ENCODE results near the gene TRAPPC6A. TPM values are rescaled to one million over a fixed set of nuclear protein-coding genes. Genes with fewer than 3 reads are reported as not detected.

Gene TRAPPC6A
- total RNA-seq, 1 experiment from 2014 or later: 59.7 TPM

DNA sequence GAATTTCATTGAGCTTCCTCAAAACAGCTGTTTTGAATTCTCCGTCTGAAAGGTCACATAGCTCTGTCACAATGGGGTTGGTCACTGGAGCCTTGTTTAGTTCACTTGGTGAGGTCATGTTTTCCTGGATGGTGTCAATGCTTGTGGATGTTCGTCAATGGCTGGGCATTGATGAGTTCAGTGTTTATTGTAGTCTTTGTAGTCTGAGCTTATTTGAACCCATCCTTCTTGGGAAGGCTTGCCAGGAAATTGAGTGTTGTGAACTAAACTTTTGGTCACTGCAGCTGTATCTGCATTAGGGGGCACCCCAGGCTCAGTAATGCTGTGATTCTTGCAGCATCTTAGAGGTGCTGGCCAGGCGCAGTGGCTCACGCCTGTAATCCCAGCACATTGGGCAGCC lies 22.5 kb upstream of the TRAPPC6A start:
- no peaks in the 10 kb centered on the region for H3K4me1 Mint-ChIP-seq
- no peak overlapping the region for H3K4me3 Mint-ChIP-seq
- no peaks in the 10 kb centered on the region for H3K9me3 Mint-ChIP-seq
- ChIA-PET POLR2A (interaction anchor here (0.6 kb wide), 1 partner anchor 57 kb away, joined by 4 read pairs; no protein-coding TSS in a partner anchor), CTCF (interaction anchor here (0.5 to 3.7 kb wide), 23 partner anchors 10 to 1566 kb away, joined by 3 to 45 read pairs (median 4); partner anchors contain the start of genes BLOC1S3, CKM, MARK4 and PPP1R13L)
- peak; percentile 83 for ATAC-seq
- no peak overlapping the region for H3K27ac Mint-ChIP-seq
- peak; percentile 75 for DNase-seq (ENCODE audit: low spot score)
- TF ChIP-seq SP1 (CRISPR knock-in tag; conservative IDR thresholded peaks at IDR 0.05) (0 out of 2 replicates have a peak, but pooled peaks have one; percentile 18), ZBTB21 (CRISPR knock-in tag; IDR thresholded peaks at IDR 0.05; ENCODE audit: borderline replicate concordance) (no peak)
- peaks cover 33% of the 10 kb centered on the region for H3K27me3 Mint-ChIP-seq (ENCODE audit: low read depth)
- H3K36me3 Mint-ChIP-seq: no peaks in the 10 kb centered on the region

DNA sequence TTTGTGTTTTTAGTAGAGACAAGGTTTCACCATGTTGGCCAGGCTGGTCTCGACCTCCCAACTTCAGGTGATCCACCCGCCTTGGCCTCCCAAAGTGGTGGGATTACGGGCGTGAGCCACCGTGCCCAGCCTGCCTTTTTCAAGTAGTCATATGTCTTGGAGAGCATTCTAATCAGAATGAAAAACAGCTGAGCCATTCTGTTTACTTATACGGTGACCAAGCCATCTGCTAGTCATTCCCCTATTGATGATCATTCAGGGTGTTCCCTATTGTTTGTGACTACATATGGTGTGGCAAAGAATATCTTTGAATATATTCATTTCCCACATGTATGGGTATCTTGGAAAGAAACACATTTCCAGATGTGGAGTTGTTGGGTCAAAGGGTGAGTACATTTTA lies 17.7 kb upstream of the TRAPPC6A start:
- H3K9me3 Mint-ChIP-seq: no peaks in the 10 kb centered on the region
- CTCF ChIA-PET: interaction anchor here (1.4 kb wide), 1 partner anchor 8 kb away, joined by 6 read pairs; no protein-coding TSS in a partner anchor
- ATAC-seq: no peak
- no peaks in the 10 kb centered on the region for H3K4me1 Mint-ChIP-seq
- no peak overlapping the region for H3K4me3 Mint-ChIP-seq
- peaks cover 33% of the 10 kb centered on the region for H3K27me3 Mint-ChIP-seq (ENCODE audit: low read depth)
- no peaks in the 10 kb centered on the region for H3K36me3 Mint-ChIP-seq
- no peak for DNase-seq (ENCODE audit: low spot score)
- TF ChIP-seq, protein P1, sequence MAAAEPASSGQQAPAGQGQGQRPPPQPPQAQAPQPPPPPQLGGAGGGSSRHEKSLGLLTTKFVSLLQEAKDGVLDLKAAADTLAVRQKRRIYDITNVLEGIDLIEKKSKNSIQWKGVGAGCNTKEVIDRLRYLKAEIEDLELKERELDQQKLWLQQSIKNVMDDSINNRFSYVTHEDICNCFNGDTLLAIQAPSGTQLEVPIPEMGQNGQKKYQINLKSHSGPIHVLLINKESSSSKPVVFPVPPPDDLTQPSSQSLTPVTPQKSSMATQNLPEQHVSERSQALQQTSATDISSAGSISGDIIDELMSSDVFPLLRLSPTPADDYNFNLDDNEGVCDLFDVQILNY (CRISPR knock-in tag; IDR thresholded peaks at IDR 0.05): no peak
- no peak for TF ChIP-seq SMAD4 (CRISPR knock-in tag; IDR thresholded peaks at IDR 0.05)
- no peak for TF ChIP-seq ZNF317 (CRISPR knock-in tag; IDR thresholded peaks at IDR 0.05; ENCODE audit: borderline replicate concordance, low read depth)
- TF ChIP-seq GABPB1 (CRISPR knock-in tag; IDR thresholded peaks at IDR 0.05): no peak
- TF ChIP-seq SOX15 (CRISPR knock-in tag; IDR thresholded peaks at IDR 0.05): no peak
- TF ChIP-seq NR2C2 (CRISPR knock-in tag; IDR thresholded peaks at IDR 0.05): no peak
- TF ChIP-seq, protein P2, sequence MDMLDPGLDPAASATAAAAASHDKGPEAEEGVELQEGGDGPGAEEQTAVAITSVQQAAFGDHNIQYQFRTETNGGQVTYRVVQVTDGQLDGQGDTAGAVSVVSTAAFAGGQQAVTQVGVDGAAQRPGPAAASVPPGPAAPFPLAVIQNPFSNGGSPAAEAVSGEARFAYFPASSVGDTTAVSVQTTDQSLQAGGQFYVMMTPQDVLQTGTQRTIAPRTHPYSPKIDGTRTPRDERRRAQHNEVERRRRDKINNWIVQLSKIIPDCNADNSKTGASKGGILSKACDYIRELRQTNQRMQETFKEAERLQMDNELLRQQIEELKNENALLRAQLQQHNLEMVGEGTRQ (CRISPR knock-in tag; IDR thresholded peaks at IDR 0.05): no peak
- TF ChIP-seq NFATC4 (CRISPR knock-in tag; IDR thresholded peaks at IDR 0.05): no peak
- TF ChIP-seq, protein P3, sequence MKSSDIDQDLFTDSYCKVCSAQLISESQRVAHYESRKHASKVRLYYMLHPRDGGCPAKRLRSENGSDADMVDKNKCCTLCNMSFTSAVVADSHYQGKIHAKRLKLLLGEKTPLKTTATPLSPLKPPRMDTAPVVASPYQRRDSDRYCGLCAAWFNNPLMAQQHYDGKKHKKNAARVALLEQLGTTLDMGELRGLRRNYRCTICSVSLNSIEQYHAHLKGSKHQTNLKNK (CRISPR knock-in tag; IDR thresholded peaks at IDR 0.05): no peak
- no peak for TF ChIP-seq RELA (CRISPR knock-in tag; IDR thresholded peaks at IDR 0.05; ENCODE audit: borderline replicate concordance)
- TF ChIP-seq ETV6 (CRISPR knock-in tag; IDR thresholded peaks at IDR 0.05): no peak
- TF ChIP-seq, protein P4, sequence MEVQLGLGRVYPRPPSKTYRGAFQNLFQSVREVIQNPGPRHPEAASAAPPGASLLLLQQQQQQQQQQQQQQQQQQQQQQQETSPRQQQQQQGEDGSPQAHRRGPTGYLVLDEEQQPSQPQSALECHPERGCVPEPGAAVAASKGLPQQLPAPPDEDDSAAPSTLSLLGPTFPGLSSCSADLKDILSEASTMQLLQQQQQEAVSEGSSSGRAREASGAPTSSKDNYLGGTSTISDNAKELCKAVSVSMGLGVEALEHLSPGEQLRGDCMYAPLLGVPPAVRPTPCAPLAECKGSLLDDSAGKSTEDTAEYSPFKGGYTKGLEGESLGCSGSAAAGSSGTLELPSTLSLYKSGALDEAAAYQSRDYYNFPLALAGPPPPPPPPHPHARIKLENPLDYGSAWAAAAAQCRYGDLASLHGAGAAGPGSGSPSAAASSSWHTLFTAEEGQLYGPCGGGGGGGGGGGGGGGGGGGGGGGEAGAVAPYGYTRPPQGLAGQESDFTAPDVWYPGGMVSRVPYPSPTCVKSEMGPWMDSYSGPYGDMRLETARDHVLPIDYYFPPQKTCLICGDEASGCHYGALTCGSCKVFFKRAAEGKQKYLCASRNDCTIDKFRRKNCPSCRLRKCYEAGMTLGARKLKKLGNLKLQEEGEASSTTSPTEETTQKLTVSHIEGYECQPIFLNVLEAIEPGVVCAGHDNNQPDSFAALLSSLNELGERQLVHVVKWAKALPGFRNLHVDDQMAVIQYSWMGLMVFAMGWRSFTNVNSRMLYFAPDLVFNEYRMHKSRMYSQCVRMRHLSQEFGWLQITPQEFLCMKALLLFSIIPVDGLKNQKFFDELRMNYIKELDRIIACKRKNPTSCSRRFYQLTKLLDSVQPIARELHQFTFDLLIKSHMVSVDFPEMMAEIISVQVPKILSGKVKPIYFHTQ (CRISPR knock-in tag; IDR thresholded peaks at IDR 0.05): no peak
- TF ChIP-seq TEAD1 (CRISPR knock-in tag; IDR thresholded peaks at IDR 0.05): no peak
- POLR2A ChIA-PET: no interaction called here
- H3K27ac Mint-ChIP-seq: no peak overlapping the region

DNA sequence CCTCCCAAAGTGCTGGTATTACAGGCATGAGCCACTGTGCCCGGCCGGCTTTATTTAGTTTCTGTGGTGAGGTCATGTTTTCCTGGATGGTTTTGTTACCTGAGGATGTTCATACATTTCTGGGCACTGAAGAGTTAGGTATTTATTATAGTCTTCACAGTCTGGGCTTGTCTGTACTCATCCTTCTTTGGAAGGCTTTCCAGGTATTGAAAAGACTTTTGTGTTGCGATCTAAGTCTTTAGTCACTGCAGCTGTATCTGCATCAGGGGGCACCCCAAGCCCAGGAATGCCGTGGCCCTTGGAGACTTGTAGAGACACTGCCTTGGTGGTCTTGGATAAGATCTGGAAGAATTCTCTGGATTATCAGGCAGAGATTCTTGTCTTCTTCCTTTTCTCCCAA lies 13.3 kb upstream of the TRAPPC6A start:
- TF ChIP-seq, protein P5, sequence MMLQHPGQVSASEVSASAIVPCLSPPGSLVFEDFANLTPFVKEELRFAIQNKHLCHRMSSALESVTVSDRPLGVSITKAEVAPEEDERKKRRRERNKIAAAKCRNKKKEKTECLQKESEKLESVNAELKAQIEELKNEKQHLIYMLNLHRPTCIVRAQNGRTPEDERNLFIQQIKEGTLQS (CRISPR knock-in tag; conservative IDR thresholded peaks at IDR 0.05): no peak
- TF ChIP-seq, protein P6, sequence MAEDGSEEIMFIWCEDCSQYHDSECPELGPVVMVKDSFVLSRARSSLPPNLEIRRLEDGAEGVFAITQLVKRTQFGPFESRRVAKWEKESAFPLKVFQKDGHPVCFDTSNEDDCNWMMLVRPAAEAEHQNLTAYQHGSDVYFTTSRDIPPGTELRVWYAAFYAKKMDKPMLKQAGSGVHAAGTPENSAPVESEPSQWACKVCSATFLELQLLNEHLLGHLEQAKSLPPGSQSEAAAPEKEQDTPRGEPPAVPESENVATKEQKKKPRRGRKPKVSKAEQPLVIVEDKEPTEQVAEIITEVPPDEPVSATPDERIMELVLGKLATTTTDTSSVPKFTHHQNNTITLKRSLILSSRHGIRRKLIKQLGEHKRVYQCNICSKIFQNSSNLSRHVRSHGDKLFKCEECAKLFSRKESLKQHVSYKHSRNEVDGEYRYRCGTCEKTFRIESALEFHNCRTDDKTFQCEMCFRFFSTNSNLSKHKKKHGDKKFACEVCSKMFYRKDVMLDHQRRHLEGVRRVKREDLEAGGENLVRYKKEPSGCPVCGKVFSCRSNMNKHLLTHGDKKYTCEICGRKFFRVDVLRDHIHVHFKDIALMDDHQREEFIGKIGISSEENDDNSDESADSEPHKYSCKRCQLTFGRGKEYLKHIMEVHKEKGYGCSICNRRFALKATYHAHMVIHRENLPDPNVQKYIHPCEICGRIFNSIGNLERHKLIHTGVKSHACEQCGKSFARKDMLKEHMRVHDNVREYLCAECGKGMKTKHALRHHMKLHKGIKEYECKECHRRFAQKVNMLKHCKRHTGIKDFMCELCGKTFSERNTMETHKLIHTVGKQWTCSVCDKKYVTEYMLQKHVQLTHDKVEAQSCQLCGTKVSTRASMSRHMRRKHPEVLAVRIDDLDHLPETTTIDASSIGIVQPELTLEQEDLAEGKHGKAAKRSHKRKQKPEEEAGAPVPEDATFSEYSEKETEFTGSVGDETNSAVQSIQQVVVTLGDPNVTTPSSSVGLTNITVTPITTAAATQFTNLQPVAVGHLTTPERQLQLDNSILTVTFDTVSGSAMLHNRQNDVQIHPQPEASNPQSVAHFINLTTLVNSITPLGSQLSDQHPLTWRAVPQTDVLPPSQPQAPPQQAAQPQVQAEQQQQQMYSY (CRISPR knock-in tag; IDR thresholded peaks at IDR 0.05): 0 out of 2 replicates have a peak, but pooled peaks have one; percentile 30
- no peak for TF ChIP-seq HMGA2 (CRISPR knock-in tag; IDR thresholded peaks at IDR 0.05)
- TF ChIP-seq, protein P7, sequence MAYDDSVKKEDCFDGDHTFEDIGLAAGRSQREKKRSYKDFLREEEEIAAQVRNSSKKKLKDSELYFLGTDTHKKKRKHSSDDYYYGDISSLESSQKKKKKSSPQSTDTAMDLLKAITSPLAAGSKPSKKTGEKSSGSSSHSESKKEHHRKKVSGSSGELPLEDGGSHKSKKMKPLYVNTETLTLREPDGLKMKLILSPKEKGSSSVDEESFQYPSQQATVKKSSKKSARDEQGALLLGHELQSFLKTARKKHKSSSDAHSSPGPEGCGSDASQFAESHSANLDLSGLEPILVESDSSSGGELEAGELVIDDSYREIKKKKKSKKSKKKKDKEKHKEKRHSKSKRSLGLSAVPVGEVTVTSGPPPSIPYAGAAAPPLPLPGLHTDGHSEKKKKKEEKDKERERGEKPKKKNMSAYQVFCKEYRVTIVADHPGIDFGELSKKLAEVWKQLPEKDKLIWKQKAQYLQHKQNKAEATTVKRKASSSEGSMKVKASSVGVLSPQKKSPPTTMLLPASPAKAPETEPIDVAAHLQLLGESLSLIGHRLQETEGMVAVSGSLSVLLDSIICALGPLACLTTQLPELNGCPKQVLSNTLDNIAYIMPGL (CRISPR knock-in tag; IDR thresholded peaks at IDR 0.05): no peak
- Mint-ChIP-seq H3K27ac (no peak overlapping the region), H3K9me3 (no peaks in the 10 kb centered on the region), H3K36me3 (no peaks in the 10 kb centered on the region), H3K27me3 (ENCODE audit: low read depth) (peaks cover 12% of the 10 kb centered on the region), H3K4me1 (no peaks in the 10 kb centered on the region), H3K4me3 (no peak overlapping the region)
- ChIA-PET CTCF (interaction anchor here (1.2 to 2.1 kb wide), 3 partner anchors 9 to 147 kb away, joined by 3 to 5 read pairs (median 4); no protein-coding TSS in a partner anchor), POLR2A (no interaction called here)
- ATAC-seq (no peak), DNase-seq (ENCODE audit: low spot score) (no peak)
